PFSK-1 (cell line): ENCODE data around the gene ATP6AP1.

Experiments
- FOXP2 ChIP-seq: optimal IDR thresholded peaks from 2 replicates; pipeline ENCODE3; 2011; ENCODE audit warnings: borderline replicate concordance, control low read depth, inconsistent platforms; ENCODE audit not compliant: insufficient read depth; ENCODE audit errors: extremely low read length, extremely low read depth
- POLR2AphosphoS5 ChIP-seq: IDR thresholded peaks from 2 replicates; pipeline ENCODE4 v1.6.1; 2012; ENCODE audit warnings: low read depth, mild to moderate bottlenecking, control low read depth, low read length, moderate library complexity
- REST ChIP-seq, 2 experiments: IDR thresholded peaks; 2 replicates each; pipeline versions ENCODE4 v1.6.1 to v1.8.0; 2011 to 2012; ENCODE audit warnings: low read depth in 2 of 2, low read length in 2 of 2, control low read depth in 1 of 2, inconsistent platforms in 1 of 2, mild to moderate bottlenecking in 1 of 2, moderate library complexity in 1 of 2; ENCODE audit not compliant: insufficient read depth in 1 of 2
- SIN3A ChIP-seq: IDR thresholded peaks from 2 replicates; pipeline ENCODE4 v1.6.1; 2012; ENCODE audit warnings: mild to moderate bottlenecking, low read length, moderate library complexity, borderline replicate concordance; ENCODE audit not compliant: insufficient read depth
- TAF1 ChIP-seq: IDR thresholded peaks from 2 replicates; pipeline ENCODE4 v1.6.1; 2012; ENCODE audit warnings: low read length, control low read depth, borderline replicate concordance; ENCODE audit not compliant: insufficient read depth

DNA sequence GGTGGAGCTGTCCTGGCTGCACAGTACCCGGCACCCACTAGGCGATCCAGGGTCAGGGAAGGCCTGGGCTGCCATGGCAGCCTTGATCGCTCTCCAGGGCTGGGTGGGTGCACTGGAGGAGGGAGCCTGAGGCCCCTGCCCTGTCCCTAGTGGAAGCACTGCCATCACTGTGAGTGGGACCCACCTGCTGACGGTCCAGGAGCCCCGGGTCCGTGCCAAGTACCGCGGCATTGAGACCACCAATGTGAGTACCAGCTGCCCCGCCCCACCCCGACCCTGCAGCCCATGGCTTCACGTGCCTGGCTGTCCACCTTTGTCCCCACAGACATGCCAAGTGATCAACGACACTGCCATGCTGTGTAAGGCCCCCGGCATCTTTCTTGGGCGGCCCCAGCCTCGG lies 38.4 kb downstream of the ATP6AP1 start:
- TF ChIP-seq POLR2AphosphoS5 = no peak
- no peak for TF ChIP-seq SIN3A
- no peak for TF ChIP-seq REST (IDR thresholded peaks at IDR 0.05; ENCODE audit: insufficient read depth in 1 of 2, low read depth in 2 of 2, low read length in 2 of 2)
- no peak for TF ChIP-seq TAF1
- TF ChIP-seq FOXP2 = no peak
